IMR-90 (cell line): Measurements from ENCODE around the gene TMEM61.

ENCODE experiments used
- CTCF ChIP-seq: conservative IDR thresholded peaks from 2 replicates; pipeline ENCODE4 v1.5.1; 2012; ENCODE audit warnings: mild to moderate bottlenecking, low read depth, low read length, improper control_type of control experiment
- MAZ ChIP-seq: IDR thresholded peaks from 2 replicates; pipeline ENCODE4 v1.6.1; 2012; ENCODE audit warnings: low read depth, mild to moderate bottlenecking, low read length, improper control_type of control experiment, moderate library complexity, borderline replicate concordance

- TF ChIP-seq MAZ (no peak), CTCF (no peak)
Observed at GRCh38 chr1:55010887-55011217, 30.4 kb downstream of the TMEM61 start.
